Measurements from ENCODE around the gene GATC. TPM values are rescaled to one million over a fixed set of nuclear protein-coding genes. Genes with fewer than 3 reads are reported as not detected.

The GATC gene
- total RNA-seq, 4 donors from 2014 or later, result 17.5 to 27.8 (median 21.0) TPM

DNA sequence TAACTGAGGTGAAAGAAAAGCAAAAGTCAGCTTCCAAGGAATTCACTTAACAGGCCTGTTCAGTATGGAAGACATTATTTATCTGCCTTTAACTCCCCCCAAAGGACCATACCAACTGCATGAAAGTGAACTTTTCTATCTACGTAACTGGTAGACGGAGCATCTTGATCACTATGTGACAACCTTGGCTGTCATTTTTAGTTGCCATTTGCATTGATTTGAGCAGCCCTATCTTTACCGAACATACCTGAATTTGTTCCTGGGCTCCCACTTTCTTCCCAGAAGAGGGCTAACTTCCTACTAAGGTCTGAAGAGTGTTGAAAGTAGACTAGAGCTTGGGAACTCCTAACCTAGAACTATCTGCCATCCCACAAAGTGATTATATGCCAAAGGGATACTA lies 13.9 kb downstream of the GATC start:
- Histone ChIP-seq H3K9me3 (no peaks in the 10 kb centered on the region), H3K27me3 (no peaks in the 10 kb centered on the region), H3K36me3 (peaks cover 92% of the 10 kb centered on the region), H3K4me3 (no peak overlapping the region), H3K4me1 (no peaks in the 10 kb centered on the region), H3K27ac (no peak overlapping the region)
- DNase-seq (ENCODE audit: low spot score in 2 of 2), result no peak
- 94% methylated on average over 3 of the region's 3 CpGs for WGBS
- TF ChIP-seq POLR2AphosphoS5 (IDR thresholded peaks at IDR 0.05), result no peak
- TF ChIP-seq, protein P1, sequence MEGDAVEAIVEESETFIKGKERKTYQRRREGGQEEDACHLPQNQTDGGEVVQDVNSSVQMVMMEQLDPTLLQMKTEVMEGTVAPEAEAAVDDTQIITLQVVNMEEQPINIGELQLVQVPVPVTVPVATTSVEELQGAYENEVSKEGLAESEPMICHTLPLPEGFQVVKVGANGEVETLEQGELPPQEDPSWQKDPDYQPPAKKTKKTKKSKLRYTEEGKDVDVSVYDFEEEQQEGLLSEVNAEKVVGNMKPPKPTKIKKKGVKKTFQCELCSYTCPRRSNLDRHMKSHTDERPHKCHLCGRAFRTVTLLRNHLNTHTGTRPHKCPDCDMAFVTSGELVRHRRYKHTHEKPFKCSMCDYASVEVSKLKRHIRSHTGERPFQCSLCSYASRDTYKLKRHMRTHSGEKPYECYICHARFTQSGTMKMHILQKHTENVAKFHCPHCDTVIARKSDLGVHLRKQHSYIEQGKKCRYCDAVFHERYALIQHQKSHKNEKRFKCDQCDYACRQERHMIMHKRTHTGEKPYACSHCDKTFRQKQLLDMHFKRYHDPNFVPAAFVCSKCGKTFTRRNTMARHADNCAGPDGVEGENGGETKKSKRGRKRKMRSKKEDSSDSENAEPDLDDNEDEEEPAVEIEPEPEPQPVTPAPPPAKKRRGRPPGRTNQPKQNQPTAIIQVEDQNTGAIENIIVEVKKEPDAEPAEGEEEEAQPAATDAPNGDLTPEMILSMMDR (IDR thresholded peaks at IDR 0.05), result no peak
- TF ChIP-seq POLR2A (IDR thresholded peaks at IDR 0.05), result no peak
- TF ChIP-seq EP300 (IDR thresholded peaks at IDR 0.05), result no peak

DNA sequence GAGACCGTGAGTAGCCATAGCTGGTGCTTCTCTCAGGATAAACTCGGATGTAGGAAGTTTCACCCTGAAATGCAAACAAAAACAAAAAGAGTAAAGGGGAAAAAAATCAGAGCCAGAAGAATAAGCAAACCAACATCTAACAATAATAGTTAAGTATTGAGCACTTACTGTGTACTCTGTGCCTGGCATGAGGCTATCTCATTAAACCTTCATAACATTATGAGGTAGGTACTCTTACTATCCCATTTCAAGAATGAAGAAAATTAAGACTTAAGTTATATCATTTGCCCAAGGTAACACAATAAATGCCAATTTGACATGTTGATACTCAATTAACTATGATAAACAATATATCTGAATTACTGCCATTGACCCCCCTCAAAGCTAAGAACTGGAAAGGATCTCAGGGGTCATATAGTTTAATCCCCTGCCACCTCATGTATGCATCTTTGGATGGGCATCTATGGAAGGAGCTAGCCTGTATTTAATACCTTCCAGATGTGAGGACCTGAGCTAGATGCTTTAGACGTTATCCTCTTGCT lies 15.9 kb downstream of the GATC start:
- 71% methylated on average over 3 of the region's 3 CpGs for WGBS
- peaks cover 11% of the 10 kb centered on the region for H3K4me1 ChIP-seq
- H3K4me3 ChIP-seq, result no peak overlapping the region
- H3K27ac ChIP-seq, result no peak overlapping the region
- no peaks in the 10 kb centered on the region for H3K27me3 ChIP-seq
- DNase-seq (ENCODE audit: low spot score in 2 of 2), result no peak
- no peak for TF ChIP-seq POLR2A (IDR thresholded peaks at IDR 0.05)
- no peak for TF ChIP-seq EP300 (IDR thresholded peaks at IDR 0.05)
- no peak for TF ChIP-seq POLR2AphosphoS5 (IDR thresholded peaks at IDR 0.05)
- TF ChIP-seq, protein P1 (IDR thresholded peaks at IDR 0.05), result no peak
- no peaks in the 10 kb centered on the region for H3K9me3 ChIP-seq
- peaks cover 85% of the 10 kb centered on the region for H3K36me3 ChIP-seq

DNA sequence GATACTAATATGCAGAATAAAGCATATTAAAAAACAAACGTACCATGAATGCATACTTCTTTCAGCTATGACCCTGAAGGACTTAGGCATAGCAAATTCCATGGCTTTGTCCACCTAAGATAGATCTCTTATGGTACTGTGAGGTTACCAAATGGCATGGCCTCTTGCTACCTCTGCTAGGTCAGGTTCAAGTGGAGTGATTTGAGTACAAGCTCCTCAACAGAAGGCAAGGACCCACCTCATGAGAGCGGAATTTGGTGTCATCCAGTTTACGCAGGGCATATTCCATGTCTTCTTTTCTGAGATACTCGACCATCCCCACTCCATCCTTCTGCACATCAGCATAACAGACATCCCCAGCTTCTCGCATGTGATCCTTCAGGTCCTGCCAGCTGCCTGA lies 17.5 kb downstream of the GATC start:
- H3K36me3 ChIP-seq, result peaks cover 69% of the 10 kb centered on the region
- no peak overlapping the region for H3K4me3 ChIP-seq
- TF ChIP-seq POLR2A (IDR thresholded peaks at IDR 0.05) (no peak), EP300 (IDR thresholded peaks at IDR 0.05) (no peak), POLR2AphosphoS5 (IDR thresholded peaks at IDR 0.05) (no peak)
- TF ChIP-seq, protein P1 (IDR thresholded peaks at IDR 0.05), result no peak
- H3K9me3 ChIP-seq, result no peaks in the 10 kb centered on the region
- WGBS, result 84% methylated on average over 5 of the region's 5 CpGs
- no peak overlapping the region for H3K27ac ChIP-seq
- no peaks in the 10 kb centered on the region for H3K27me3 ChIP-seq
- peak in 1 of 2 donors; percentile 28 for DNase-seq (ENCODE audit: low spot score in 2 of 2)
- peaks cover 25% of the 10 kb centered on the region for H3K4me1 ChIP-seq

DNA sequence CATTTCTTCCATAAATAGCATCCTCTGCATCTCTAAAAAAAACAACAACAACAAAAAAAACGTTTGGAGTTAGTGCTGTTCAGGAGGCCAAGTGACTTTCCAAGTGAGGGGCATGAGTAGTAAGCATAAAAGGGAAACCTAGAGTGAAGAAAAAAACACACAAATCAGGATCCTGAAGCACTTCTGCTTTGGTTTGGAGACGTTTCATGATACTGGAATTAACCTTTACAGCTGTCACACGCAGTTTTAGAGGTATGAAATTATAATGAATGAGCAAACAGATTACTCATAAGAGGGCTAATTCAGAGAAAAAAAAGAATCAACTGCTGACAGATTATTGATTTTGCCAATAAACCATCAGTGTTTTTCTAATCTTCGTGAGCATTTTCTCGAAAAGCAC lies 19.5 kb downstream of the GATC start:
- Histone ChIP-seq H3K9me3 (no peaks in the 10 kb centered on the region), H3K4me3 (no peak overlapping the region), H3K36me3 (peaks cover 50% of the 10 kb centered on the region), H3K27me3 (no peaks in the 10 kb centered on the region), H3K4me1 (peaks cover 36% of the 10 kb centered on the region), H3K27ac (no peak overlapping the region)
- WGBS, result 44% methylated on average over 5 of the region's 5 CpGs
- no peak for DNase-seq (ENCODE audit: low spot score in 2 of 2)
- TF ChIP-seq, protein P1 (IDR thresholded peaks at IDR 0.05), result no peak
- no peak for TF ChIP-seq EP300 (IDR thresholded peaks at IDR 0.05)
- TF ChIP-seq POLR2AphosphoS5 (IDR thresholded peaks at IDR 0.05), result no peak
- no peak for TF ChIP-seq POLR2A (IDR thresholded peaks at IDR 0.05)

DNA sequence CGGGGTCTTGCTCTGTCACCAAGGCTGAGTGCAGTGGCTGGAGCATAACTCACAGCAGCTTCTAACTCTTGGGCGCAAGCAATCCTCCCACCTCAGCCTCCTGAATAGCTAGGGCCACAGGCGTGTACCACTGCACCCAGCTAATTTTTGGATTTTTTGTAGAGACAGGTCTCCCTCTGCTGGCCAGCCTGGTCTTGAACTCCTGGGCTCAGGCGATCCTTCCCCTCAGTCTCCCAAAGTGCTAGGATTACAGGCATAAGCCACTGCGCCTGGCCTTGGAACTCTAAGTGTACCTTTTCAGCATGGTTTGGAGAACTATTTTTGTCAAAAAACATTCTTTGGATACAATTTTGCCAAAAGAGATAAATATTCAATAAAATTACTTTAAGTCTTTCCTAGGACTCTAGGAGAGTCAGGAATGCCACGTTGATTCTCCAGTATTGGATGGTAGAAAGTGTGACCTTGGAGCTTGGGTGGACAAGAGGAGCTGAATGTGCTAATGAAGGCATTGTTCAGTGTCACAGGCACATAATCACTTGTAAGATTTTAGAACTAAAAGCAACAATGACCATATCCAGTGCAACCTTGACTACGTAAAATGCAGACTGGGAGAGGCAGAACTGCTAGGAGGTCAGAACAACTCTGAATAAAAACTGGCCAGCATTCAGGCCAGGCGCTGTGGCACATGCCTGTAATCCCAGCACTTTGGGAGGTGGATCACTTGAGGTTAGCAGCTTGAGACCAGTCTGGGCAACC lies 20.5 kb downstream of the GATC start:
- TF ChIP-seq EP300 (IDR thresholded peaks at IDR 0.05) (no peak), POLR2AphosphoS5 (IDR thresholded peaks at IDR 0.05) (no peak), POLR2A (IDR thresholded peaks at IDR 0.05) (no peak)
- TF ChIP-seq, protein P1 (IDR thresholded peaks at IDR 0.05), result peak in 1 of 2 donors; percentile 36
- no peaks in the 10 kb centered on the region for H3K27me3 ChIP-seq
- WGBS, result 59% methylated on average over 8 of the region's 8 CpGs
- H3K4me1 ChIP-seq, result peaks cover 40% of the 10 kb centered on the region
- no peaks in the 10 kb centered on the region for H3K9me3 ChIP-seq
- H3K36me3 ChIP-seq, result peaks cover 43% of the 10 kb centered on the region
- no peak overlapping the region for H3K4me3 ChIP-seq
- H3K27ac ChIP-seq, result no peak overlapping the region
- DNase-seq (ENCODE audit: low spot score in 2 of 2), result no peak
